PC-9 (cell line): ENCODE data around the gene RIMS1.

ENCODE experiments used
- EZH2 ChIP-seq: fragments of 200-600 bp; sonication (generic); IDR thresholded peaks from 2 replicates; pipeline ENCODE4 v1.8.0; 2017; ENCODE audit warnings: antibody characterized with exemption, low read depth
- TF ChIP-seq, protein P1 (sequence below): fragments of 200-600 bp; sonication (generic); conservative IDR thresholded peaks from 2 replicates; pipeline ENCODE4 v1.6.1; 2017; ENCODE audit warnings: mixed run types, antibody characterized with exemption, mild to moderate bottlenecking, moderate library complexity

DNA sequence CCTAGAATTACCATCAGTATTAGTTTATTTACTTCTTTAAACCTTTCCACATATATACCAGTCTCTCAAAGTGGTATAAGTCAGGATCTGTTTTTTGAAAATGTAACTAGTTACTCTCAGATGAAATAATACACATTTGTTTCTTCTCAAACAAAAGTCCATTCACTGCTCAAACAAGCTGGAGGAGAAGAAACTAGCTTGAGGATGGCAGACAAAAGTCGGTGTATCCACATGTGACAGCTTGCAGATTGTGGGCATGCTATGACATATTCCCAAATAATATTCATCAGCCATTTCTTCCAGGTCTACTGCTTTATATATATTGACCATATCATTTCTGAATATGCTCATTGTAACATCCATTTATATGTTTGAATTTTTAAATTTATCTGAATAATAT is 538.1 kb downstream of the RIMS1 start:
- TF ChIP-seq, protein P1, sequence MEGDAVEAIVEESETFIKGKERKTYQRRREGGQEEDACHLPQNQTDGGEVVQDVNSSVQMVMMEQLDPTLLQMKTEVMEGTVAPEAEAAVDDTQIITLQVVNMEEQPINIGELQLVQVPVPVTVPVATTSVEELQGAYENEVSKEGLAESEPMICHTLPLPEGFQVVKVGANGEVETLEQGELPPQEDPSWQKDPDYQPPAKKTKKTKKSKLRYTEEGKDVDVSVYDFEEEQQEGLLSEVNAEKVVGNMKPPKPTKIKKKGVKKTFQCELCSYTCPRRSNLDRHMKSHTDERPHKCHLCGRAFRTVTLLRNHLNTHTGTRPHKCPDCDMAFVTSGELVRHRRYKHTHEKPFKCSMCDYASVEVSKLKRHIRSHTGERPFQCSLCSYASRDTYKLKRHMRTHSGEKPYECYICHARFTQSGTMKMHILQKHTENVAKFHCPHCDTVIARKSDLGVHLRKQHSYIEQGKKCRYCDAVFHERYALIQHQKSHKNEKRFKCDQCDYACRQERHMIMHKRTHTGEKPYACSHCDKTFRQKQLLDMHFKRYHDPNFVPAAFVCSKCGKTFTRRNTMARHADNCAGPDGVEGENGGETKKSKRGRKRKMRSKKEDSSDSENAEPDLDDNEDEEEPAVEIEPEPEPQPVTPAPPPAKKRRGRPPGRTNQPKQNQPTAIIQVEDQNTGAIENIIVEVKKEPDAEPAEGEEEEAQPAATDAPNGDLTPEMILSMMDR, result no peak
- TF ChIP-seq EZH2, result no peak
